Measurements from ENCODE around the gene TMEM183A.

TMEM183A gene

DNA sequence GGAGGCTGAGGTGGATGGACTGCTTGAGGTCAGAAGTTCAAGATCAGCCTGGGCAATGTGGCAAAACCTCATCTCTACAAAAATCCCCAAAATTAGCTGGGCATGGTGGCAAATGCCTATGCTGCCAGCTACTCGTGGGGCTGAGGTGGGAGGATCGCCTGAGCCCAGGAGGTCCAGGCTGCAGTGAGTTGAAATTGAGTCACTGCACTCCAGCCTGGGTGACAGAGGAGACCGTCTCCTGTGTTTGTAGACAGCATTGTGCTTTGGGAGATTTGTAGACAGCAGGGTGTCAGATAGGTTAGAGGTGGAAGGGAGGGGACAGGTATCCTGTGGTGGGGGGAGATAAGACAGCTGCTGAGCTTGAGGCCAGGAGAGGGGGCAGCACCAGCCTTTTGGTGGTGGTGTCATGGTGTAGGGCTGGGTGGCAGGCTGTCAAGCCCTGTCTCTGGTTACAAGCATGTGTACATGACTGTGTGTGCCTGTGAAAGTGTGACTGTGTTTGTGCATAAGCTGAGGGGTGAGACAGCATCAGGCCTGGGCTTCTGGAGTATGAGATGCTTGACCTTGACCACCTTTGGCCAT is 34.3 kb downstream of the TMEM183A start:
- no peak for DNase-seq
- Histone ChIP-seq H3K36me3 (no peaks in the 10 kb centered on the region), H3K27me3 (no peaks in the 10 kb centered on the region), H3K9me3 (no peaks in the 10 kb centered on the region), H3K4me1 (peaks cover 16% of the 10 kb centered on the region), H3K4me3 (ENCODE audit: low read depth, low read length) (no peak overlapping the region)
- no peak for TF ChIP-seq CTCF (IDR thresholded peaks at IDR 0.05; ENCODE audit: low read depth, low read length)

DNA sequence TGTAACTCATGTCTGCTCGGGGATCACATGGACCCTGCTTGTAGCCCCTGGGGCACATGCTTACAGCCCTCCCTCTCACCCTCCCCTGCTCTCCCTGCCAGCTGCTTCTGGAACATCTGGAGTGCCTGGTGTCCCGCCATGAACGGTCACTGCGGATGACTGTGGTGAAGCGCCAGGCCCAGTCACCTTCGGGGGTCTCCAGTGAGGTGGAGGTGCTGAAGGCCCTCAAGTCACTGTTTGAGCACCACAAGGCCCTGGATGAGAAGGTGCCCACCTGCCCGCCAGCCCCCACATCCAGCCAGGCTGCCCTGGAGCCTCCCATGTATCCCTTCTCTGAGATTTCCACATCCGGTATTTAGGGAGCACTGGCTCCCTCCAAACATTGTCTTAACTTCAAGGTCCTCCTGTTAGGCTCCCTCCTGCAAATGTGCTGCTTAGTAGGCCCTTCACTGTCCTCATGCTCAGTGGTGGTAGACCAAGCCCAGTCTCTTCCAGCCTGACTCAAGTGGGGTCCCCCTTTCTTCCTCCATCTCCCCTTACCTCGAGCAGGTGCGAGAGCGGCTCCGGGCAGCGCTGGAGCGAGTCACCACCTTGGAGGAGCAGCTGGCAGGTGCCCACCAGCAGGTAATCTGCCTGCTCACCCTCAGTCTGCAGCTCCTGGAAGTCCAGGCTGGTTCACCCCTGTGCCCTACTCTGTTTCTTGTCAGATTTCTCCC is 36.8 kb downstream of the TMEM183A start:
- TF ChIP-seq CTCF (IDR thresholded peaks at IDR 0.05; ENCODE audit: low read depth, low read length), result no peak
- H3K27me3 ChIP-seq, result no peaks in the 10 kb centered on the region
- DNase-seq, result no peak
- peaks cover 22% of the 10 kb centered on the region for H3K4me1 ChIP-seq
- no peaks in the 10 kb centered on the region for H3K9me3 ChIP-seq
- no peak overlapping the region for H3K4me3 ChIP-seq (ENCODE audit: low read depth, low read length)
- no peaks in the 10 kb centered on the region for H3K36me3 ChIP-seq

DNA sequence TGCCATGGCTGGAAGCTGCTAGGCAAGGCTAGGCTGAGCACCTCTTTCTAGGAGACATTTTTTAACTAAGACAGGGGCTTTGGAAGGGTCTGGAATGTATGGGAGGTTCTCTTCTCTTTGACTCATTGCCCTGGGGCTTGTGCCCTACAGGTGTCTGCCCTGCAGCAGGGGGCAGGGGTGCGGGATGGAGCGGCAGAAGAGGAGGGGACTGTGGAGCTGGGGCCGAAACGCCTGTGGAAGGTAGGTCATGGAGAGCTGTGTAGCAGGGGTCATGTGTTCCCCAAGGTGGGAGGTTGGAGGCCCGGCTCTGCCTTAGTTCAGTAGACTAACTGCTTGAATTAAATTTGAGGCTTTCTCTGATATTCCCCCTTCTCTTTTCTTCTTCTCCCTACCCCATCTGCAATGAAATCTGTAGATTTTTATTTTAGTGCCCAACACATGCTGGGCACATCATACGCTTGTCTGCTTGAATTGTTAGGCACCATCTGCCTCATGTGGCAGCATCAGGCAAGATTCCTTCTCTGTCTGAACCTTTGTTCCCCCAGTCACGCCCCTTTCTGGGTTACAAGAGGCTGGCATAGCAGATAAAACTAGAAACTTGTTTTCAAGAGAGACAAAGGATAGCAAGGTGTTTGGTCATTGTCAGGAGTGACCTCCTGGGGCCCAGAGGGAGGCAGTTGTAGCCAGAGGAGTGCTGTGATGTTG is 37.5 kb downstream of the TMEM183A start:
- Histone ChIP-seq H3K9me3 (no peaks in the 10 kb centered on the region), H3K27me3 (no peaks in the 10 kb centered on the region), H3K36me3 (no peaks in the 10 kb centered on the region), H3K4me1 (peaks cover 19% of the 10 kb centered on the region), H3K4me3 (ENCODE audit: low read depth, low read length) (no peak overlapping the region)
- DNase-seq, result no peak
- no peak for TF ChIP-seq CTCF (IDR thresholded peaks at IDR 0.05; ENCODE audit: low read depth, low read length)

DNA sequence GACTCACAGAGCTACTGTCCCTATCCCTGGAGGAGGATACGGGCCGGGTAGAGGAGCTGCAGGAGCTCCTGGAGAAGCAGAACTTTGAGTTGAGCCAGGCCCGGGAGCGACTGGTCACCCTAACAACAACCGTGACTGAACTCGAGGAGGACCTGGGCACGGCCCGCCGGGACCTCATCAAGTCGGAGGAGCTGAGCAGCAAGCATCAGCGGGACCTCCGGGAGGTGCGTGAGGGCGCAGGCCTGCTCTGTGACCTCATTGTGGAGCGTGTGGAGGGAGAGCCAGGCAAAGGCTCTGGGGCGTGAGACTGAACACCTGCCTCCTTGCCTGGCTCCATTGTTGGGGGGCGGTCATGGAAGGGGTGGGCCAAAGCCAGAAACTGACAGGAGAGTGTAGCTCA is 38.2 kb downstream of the TMEM183A start:
- TF ChIP-seq CTCF (IDR thresholded peaks at IDR 0.05; ENCODE audit: low read depth, low read length), result no peak
- H3K9me3 ChIP-seq, result no peaks in the 10 kb centered on the region
- peaks cover 15% of the 10 kb centered on the region for H3K4me1 ChIP-seq
- no peak for DNase-seq
- H3K4me3 ChIP-seq (ENCODE audit: low read depth, low read length), result no peak overlapping the region
- no peaks in the 10 kb centered on the region for H3K27me3 ChIP-seq
- H3K36me3 ChIP-seq, result no peaks in the 10 kb centered on the region

DNA sequence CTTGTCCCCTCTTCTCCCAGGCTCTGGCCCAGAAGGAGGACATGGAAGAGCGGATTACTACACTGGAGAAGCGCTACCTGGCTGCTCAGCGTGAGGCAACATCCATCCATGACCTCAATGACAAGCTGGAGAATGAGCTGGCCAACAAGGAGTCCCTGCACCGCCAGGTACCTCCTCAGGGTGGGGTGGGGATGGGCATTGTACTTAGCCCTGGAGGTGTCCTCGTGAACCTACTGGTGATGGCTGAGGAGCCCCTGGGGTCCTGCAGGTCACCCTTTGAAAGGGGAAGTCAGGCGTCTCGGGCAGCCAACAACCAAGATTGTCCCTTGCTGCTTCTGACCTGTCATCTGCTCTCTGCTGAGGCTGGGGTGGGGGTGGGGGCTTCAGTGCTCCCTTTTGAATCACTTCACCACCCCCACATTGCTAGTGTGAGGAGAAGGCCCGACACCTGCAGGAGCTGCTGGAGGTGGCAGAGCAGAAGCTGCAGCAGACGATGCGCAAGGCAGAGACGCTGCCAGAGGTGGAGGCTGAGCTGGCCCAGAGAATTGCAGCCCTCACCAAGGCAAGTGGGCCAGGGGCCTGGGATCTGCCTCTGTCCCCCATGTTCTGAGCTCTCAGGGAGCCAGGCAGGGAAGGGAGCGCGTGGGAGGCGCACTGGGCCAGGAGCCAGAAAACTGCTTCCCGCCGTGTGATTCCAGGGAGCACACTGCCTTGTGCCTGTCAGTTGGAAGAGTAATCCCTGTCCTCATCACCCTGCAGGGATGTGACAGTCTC is 38.8 kb downstream of the TMEM183A start:
- H3K9me3 ChIP-seq, result no peaks in the 10 kb centered on the region
- no peaks in the 10 kb centered on the region for H3K27me3 ChIP-seq
- H3K4me3 ChIP-seq (ENCODE audit: low read depth, low read length), result no peak overlapping the region
- peak; percentile 65 for DNase-seq
- no peak for TF ChIP-seq CTCF (IDR thresholded peaks at IDR 0.05; ENCODE audit: low read depth, low read length)
- no peaks in the 10 kb centered on the region for H3K36me3 ChIP-seq
- H3K4me1 ChIP-seq, result peaks cover 9% of the 10 kb centered on the region
